ENCODE measurements around the gene EPHA6. TPM values are rescaled to one million over a fixed set of nuclear protein-coding genes. Genes with fewer than 3 reads are reported as not detected.
A peak's percentile ranks its signal among the peaks of the same experiment; 100 is the strongest.

The EPHA6 gene
- total RNA-seq, 1 experiment from 2014 or later = 0.61 TPM

DNA sequence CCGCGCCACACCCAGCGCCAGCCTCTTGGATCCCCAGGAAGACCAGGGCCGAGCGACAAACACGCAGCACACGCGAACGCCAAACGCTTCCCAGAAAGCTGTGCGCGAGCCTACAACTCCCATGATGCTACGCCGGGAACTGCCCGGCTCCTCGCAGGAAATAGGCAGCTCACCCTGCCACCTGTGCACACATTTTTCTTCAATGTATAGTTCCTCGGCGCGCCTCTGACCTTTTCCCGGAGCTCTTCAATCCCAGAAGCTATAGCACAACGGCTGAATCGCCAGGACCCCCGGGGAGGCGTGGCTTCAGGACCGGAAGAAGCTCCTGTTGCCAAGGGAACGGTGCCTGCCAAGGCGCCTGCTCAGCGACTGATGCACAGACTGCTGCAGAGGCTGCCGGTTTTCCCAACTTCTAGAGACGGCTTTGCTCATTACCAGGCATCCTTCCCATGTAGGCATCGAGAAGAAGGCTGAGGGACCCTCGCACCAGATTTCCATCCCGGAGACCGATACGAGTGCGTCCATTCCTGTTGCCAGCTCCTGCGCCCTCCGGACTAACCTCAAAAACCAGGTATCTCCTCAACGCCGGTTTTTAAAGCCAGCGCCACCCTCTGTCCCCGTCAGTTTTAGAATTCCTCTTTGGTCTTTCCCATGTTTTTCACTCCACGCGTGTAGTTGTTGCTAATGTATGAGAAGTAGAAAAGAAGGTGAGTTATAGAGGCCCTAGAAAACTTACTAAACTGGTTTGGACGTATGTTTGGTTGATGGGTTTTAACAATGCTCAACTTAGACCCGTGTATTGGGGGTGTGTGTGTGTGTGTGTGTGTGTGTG is 950.2 kb downstream of the EPHA6 start, which contains the start of gene ARL6:
TSS of gene ARL6 (plus strand) at position 352 of the 832 bp plus-strand sequence. CDS start 3,350 bp downstream, outside the sequence.
- Histone ChIP-seq H3K4me1 (ENCODE audit: insufficient read depth, low read length) (no peaks in the 10 kb centered on the region), H4K20me1 (ENCODE audit: control insufficient read depth, insufficient read depth, insufficient read length) (no peaks in the 10 kb centered on the region), H2BK12ac (ENCODE audit: insufficient read length, low read depth, low read length) (no peak within 1 kb of the TSS), H3K27ac (ENCODE audit: insufficient read length, low read depth, low read length) (no peak within 1 kb of the TSS), H2BK5ac (ENCODE audit: insufficient read length, low read length) (no peak within 1 kb of the TSS), H3K56ac (ENCODE audit: insufficient read length, low read depth, low read length) (no peak within 1 kb of the TSS), H3K4me2 (ENCODE audit: insufficient read depth, insufficient read length, low read length) (peak within 1 kb of the TSS; percentile 88), H3K79me2 (ENCODE audit: insufficient read depth, low read length) (no peaks in the 10 kb centered on the region), H2BK20ac (ENCODE audit: low read depth, low read length, poor library complexity, severe bottlenecking) (no peak within 1 kb of the TSS), H4K91ac (ENCODE audit: insufficient read length, low read depth, low read length) (no peak within 1 kb of the TSS), H3K14ac (ENCODE audit: insufficient read depth, low read length) (peak within 1 kb of the TSS; percentile 63; the same call in 1 of the 2 replicates), H2AFZ (ENCODE audit: low read length) (peak within 1 kb of the TSS; percentile 67), H2AK5ac (ENCODE audit: insufficient read length, low read length) (no peak within 1 kb of the TSS), H2BK120ac (ENCODE audit: low read depth, low read length, poor library complexity, severe bottlenecking) (no peak within 1 kb of the TSS), H3K9me3 (ENCODE audit: control insufficient read depth, low read depth, low read length) (no peaks in the 10 kb centered on the region), H3T11ph (ENCODE audit: low read length) (no peak within 1 kb of the TSS), H3K27me3 (ENCODE audit: insufficient read depth, low read length) (no peaks in the 10 kb centered on the region), H3K18ac (ENCODE audit: insufficient read length, low read depth, low read length) (no peak within 1 kb of the TSS), H3K9ac (ENCODE audit: extremely low read depth, insufficient read length, low read length) (peak within 1 kb of the TSS; percentile 64), H3K23me2 (ENCODE audit: insufficient read length, low read depth, low read length, poor library complexity, severe bottlenecking) (peaks cover 7% of the 10 kb centered on the region), H3K23ac (ENCODE audit: insufficient read length, low read depth, low read length) (no peak within 1 kb of the TSS), H3K79me1 (ENCODE audit: insufficient read depth, low read depth, low read length, poor library complexity, severe bottlenecking) (peaks cover 2% of the 10 kb centered on the region), H3K4ac (ENCODE audit: low read depth, low read length) (no peak within 1 kb of the TSS), H2BK15ac (ENCODE audit: low read depth, low read length) (no peak within 1 kb of the TSS), H4K5ac (ENCODE audit: insufficient read length, low read depth, low read length) (no peak within 1 kb of the TSS), H4K8ac (replicated peaks; ENCODE audit: insufficient read length, low read depth, low read length) (no peak within 1 kb of the TSS)
- WGBS (ENCODE audit: extremely low coverage, insufficient read length, low lambda C conversion rate) = no CpG with 5 or more reads among the region's 46 CpGs
- H3K36me3 Mint-ChIP-seq (ENCODE audit: insufficient read depth in 1 of 3, low read depth in 3 of 3) = peaks cover 3 to 8% (median 6%) of the 10 kb centered on the region in 3 experiments
- H3K27me3 Mint-ChIP-seq (ENCODE audit: low read depth) = no peaks in the 10 kb centered on the region
- peaks cover 21 to 30% of the 10 kb centered on the region in 2 experiments for H3K4me1 Mint-ChIP-seq
- TF ChIP-seq, protein P1, sequence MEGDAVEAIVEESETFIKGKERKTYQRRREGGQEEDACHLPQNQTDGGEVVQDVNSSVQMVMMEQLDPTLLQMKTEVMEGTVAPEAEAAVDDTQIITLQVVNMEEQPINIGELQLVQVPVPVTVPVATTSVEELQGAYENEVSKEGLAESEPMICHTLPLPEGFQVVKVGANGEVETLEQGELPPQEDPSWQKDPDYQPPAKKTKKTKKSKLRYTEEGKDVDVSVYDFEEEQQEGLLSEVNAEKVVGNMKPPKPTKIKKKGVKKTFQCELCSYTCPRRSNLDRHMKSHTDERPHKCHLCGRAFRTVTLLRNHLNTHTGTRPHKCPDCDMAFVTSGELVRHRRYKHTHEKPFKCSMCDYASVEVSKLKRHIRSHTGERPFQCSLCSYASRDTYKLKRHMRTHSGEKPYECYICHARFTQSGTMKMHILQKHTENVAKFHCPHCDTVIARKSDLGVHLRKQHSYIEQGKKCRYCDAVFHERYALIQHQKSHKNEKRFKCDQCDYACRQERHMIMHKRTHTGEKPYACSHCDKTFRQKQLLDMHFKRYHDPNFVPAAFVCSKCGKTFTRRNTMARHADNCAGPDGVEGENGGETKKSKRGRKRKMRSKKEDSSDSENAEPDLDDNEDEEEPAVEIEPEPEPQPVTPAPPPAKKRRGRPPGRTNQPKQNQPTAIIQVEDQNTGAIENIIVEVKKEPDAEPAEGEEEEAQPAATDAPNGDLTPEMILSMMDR (conservative IDR thresholded peaks at IDR 0.05) = peak; percentile 20; the same call in 1 of the 3 replicates
- H3K4me3 Mint-ChIP-seq = peak within 1 kb of the TSS; percentile 97 to 98
- peak within 1 kb of the TSS; percentile 96 to 99 (median 98) for H3K27ac Mint-ChIP-seq
- no peaks in the 10 kb centered on the region; a peak in 1 of 5 replicates for H3K9me3 Mint-ChIP-seq
- DNase-seq = peak; percentile 88
